Hepatocyte (in vitro differentiated cells): ENCODE data around the gene NEDD4L.

ENCODE experiments used
- EZH2 ChIP-seq: fragments of 200-600 bp; sonication (generic); IDR thresholded peaks from 2 replicates; pipeline ENCODE4 v1.6.1; 2016; ENCODE audit warnings: antibody characterized with exemption, mild to moderate bottlenecking, borderline replicate concordance
- TF ChIP-seq, protein P1 (sequence below): fragments of 200-600 bp; sonication (generic); IDR thresholded peaks from 2 replicates; pipeline ENCODE4 v1.5.1; 2016; ENCODE audit warnings: antibody characterized with exemption, mild to moderate bottlenecking; ENCODE audit not compliant: poor library complexity

DNA sequence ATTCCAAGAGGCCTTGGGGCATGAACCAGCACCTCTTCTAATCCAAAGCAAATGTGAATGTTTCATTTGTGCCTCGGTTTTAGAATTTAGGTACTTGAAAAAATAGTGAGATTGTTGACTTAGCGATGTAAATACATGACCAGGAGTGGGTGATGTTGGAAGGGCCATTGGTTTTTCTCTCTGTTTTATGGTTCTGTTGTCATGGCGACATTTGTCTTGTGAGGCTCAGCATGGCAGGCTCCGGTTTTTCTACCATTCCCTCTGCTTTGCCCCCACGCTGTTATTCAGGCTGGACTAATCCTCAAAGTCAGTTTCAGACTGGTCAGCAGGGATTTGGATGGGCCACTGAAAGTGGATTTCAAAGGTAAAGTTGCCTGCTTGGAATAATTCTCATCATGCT lies 329.5 kb downstream of the NEDD4L start:
- TF ChIP-seq, protein P1, sequence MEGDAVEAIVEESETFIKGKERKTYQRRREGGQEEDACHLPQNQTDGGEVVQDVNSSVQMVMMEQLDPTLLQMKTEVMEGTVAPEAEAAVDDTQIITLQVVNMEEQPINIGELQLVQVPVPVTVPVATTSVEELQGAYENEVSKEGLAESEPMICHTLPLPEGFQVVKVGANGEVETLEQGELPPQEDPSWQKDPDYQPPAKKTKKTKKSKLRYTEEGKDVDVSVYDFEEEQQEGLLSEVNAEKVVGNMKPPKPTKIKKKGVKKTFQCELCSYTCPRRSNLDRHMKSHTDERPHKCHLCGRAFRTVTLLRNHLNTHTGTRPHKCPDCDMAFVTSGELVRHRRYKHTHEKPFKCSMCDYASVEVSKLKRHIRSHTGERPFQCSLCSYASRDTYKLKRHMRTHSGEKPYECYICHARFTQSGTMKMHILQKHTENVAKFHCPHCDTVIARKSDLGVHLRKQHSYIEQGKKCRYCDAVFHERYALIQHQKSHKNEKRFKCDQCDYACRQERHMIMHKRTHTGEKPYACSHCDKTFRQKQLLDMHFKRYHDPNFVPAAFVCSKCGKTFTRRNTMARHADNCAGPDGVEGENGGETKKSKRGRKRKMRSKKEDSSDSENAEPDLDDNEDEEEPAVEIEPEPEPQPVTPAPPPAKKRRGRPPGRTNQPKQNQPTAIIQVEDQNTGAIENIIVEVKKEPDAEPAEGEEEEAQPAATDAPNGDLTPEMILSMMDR: no peak
- no peak for TF ChIP-seq EZH2
